ENCODE measurements around the gene MIPOL1. TPM values are rescaled to one million over a fixed set of nuclear protein-coding genes. Genes with fewer than 3 reads are reported as not detected.
A peak's percentile ranks its signal among the peaks of the same experiment; 100 is the strongest.
"Not testable (repeated sequence)": the region's sequence is repeated elsewhere in the genome, so short reads cannot be mapped to it uniquely, and the experiment has no call there.

Gene MIPOL1
- total and polyA plus RNA-seq, 2 of the 13 experiments (the other 11 are each of a cell fraction or from before 2014, with no cell fraction given) = 8.6 to 34.2 TPM

DNA sequence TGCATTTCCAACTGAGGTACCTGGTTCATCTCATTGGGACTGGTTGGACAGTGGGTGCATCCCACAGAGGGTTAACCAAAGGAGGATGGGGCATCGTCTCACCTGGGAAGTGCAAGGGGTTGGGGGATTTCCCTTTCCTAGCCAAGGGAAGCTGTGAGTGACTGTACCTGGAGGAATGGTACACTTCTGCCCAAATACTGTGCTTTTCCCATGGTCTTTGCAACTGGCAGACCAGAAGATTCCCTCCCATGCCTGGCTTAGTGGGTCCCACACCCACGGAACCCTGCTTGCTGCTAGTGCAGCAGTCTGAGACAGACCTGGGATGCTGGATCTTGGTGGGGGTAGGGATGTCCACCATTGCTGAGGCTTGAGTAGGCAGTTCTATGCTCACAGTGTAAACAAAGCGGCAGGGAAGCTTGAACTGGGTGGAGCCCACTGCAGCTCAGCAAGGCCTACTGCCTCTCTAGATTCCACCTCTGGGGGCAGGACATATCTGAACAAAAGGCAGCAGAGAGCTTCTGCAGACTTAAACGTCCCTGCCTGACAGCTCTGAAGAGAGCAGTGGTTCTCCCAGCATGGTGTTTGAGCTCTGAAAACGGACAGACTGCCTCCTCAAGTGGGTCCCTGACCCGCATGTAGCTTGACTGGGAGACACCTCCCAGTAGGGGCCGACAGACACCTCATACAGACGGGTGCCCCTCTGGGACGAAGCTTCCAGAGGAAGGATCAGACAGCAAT, 9.7 kb upstream of the MIPOL1 start (continued):
- TF ChIP-seq HOXA3 (CRISPR knock-in tag; IDR thresholded peaks at IDR 0.05) (0 out of 2 replicates have a peak, but pooled peaks have one; percentile 33), JUND (CRISPR knock-in tag; IDR thresholded peaks at IDR 0.05) (peak; percentile 44; the same call in 1 of the 2 replicates), RXRB (CRISPR knock-in tag; IDR thresholded peaks at IDR 0.05; ENCODE audit: borderline replicate concordance) (peak; percentile 12; the same call in 1 of the 2 replicates), ZNF296 (CRISPR knock-in tag; conservative IDR thresholded peaks at IDR 0.05) (peak; percentile 86; the same call in 1 of the 2 replicates), MEF2D (CRISPR knock-in tag; IDR thresholded peaks at IDR 0.05) (0 out of 2 replicates have a peak, but pooled peaks have one; percentile 19), ZNF431 (CRISPR knock-in tag; IDR thresholded peaks at IDR 0.05; ENCODE audit: borderline replicate concordance, low read depth) (0 out of 2 replicates have a peak, but pooled peaks have one; percentile 60), SOX6 (CRISPR knock-in tag; IDR thresholded peaks at IDR 0.05) (peak; percentile 48), YEATS2 (CRISPR knock-in tag; IDR thresholded peaks at IDR 0.05; ENCODE audit: borderline replicate concordance) (peak; percentile 45; the same call in 1 of the 2 replicates), ZNF724P (CRISPR knock-in tag; IDR thresholded peaks at IDR 0.05; ENCODE audit: borderline replicate concordance) (0 out of 2 replicates have a peak, but pooled peaks have one; percentile 35)
- TF ChIP-seq, protein P1, sequence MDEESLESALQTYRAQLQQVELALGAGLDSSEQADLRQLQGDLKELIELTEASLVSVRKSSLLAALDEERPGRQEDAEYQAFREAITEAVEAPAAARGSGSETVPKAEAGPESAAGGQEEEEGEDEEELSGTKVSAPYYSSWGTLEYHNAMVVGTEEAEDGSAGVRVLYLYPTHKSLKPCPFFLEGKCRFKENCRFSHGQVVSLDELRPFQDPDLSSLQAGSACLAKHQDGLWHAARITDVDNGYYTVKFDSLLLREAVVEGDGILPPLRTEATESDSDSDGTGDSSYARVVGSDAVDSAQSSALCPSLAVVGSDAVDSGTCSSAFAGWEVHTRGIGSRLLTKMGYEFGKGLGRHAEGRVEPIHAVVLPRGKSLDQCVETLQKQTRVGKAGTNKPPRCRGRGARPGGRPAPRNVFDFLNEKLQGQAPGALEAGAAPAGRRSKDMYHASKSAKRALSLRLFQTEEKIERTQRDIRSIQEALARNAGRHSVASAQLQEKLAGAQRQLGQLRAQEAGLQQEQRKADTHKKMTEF (CRISPR knock-in tag; IDR thresholded peaks at IDR 0.05) = peak; percentile 51; the same call in 1 of the 2 replicates
- TF ChIP-seq, protein P2, sequence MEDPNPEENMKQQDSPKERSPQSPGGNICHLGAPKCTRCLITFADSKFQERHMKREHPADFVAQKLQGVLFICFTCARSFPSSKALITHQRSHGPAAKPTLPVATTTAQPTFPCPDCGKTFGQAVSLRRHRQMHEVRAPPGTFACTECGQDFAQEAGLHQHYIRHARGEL (CRISPR knock-in tag; IDR thresholded peaks at IDR 0.05) = peak; percentile 91; the same call in 1 of the 2 replicates
- TF ChIP-seq, protein P3, sequence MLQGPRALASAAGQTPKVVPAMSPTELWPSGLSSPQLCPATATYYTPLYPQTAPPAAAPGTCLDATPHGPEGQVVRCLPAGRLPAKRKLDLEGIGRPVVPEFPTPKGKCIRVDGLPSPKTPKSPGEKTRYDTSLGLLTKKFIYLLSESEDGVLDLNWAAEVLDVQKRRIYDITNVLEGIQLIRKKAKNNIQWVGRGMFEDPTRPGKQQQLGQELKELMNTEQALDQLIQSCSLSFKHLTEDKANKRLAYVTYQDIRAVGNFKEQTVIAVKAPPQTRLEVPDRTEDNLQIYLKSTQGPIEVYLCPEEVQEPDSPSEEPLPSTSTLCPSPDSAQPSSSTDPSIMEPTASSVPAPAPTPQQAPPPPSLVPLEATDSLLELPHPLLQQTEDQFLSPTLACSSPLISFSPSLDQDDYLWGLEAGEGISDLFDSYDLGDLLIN (CRISPR knock-in tag; IDR thresholded peaks at IDR 0.05; ENCODE audit: borderline replicate concordance) = peak; percentile 14; the same call in 1 of the 2 replicates
- TF ChIP-seq, protein P4, sequence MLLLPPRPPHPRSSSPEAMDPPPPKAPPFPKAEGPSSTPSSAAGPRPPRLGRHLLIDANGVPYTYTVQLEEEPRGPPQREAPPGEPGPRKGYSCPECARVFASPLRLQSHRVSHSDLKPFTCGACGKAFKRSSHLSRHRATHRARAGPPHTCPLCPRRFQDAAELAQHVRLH (CRISPR knock-in tag; IDR thresholded peaks at IDR 0.05; ENCODE audit: borderline replicate concordance, low read depth) = peak; percentile 64; the same call in 1 of the 2 replicates
- not testable (repeated sequence) for TF ChIP-seq SOX6 (IDR thresholded peaks at IDR 0.05)
- TF ChIP-seq, protein P5, sequence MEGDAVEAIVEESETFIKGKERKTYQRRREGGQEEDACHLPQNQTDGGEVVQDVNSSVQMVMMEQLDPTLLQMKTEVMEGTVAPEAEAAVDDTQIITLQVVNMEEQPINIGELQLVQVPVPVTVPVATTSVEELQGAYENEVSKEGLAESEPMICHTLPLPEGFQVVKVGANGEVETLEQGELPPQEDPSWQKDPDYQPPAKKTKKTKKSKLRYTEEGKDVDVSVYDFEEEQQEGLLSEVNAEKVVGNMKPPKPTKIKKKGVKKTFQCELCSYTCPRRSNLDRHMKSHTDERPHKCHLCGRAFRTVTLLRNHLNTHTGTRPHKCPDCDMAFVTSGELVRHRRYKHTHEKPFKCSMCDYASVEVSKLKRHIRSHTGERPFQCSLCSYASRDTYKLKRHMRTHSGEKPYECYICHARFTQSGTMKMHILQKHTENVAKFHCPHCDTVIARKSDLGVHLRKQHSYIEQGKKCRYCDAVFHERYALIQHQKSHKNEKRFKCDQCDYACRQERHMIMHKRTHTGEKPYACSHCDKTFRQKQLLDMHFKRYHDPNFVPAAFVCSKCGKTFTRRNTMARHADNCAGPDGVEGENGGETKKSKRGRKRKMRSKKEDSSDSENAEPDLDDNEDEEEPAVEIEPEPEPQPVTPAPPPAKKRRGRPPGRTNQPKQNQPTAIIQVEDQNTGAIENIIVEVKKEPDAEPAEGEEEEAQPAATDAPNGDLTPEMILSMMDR (CRISPR knock-in tag; IDR thresholded peaks at IDR 0.05) = peak; percentile 62
- TF ChIP-seq, protein P6, sequence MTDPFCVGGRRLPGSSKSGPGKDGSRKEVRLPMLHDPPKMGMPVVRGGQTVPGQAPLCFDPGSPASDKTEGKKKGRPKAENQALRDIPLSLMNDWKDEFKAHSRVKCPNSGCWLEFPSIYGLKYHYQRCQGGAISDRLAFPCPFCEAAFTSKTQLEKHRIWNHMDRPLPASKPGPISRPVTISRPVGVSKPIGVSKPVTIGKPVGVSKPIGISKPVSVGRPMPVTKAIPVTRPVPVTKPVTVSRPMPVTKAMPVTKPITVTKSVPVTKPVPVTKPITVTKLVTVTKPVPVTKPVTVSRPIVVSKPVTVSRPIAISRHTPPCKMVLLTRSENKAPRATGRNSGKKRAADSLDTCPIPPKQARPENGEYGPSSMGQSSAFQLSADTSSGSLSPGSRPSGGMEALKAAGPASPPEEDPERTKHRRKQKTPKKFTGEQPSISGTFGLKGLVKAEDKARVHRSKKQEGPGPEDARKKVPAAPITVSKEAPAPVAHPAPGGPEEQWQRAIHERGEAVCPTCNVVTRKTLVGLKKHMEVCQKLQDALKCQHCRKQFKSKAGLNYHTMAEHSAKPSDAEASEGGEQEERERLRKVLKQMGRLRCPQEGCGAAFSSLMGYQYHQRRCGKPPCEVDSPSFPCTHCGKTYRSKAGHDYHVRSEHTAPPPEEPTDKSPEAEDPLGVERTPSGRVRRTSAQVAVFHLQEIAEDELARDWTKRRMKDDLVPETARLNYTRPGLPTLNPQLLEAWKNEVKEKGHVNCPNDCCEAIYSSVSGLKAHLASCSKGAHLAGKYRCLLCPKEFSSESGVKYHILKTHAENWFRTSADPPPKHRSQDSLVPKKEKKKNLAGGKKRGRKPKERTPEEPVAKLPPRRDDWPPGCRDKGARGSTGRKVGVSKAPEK (CRISPR knock-in tag; IDR thresholded peaks at IDR 0.05; ENCODE audit: borderline replicate concordance) = peak; percentile 28; the same call in 1 of the 2 replicates
